SK-MEL-5 (cell line): ENCODE data around the gene USH2A. TPM values are rescaled to one million over a fixed set of nuclear protein-coding genes. Genes with fewer than 3 reads are reported as not detected.
A peak's percentile ranks its signal among the peaks of the same experiment; 100 is the strongest.

Experiments
- DNase-seq: peaks from one replicate; pipeline ENCODE4 v3.0.0-alpha.2; 2016; ENCODE audit warnings: low read depth, low spot score
- in situ Hi-C: cut with HindIII; loops from 2 replicates; pipeline ENCODE4 v1.10.0; 2016; ENCODE audit warnings: low sequenced_read_pairs, high pct_unique_total_duplicates, low pct_unique_long_range_greater_than_20kb
- total RNA-seq: library from RNA; depleted of rRNA; stranded (reverse); fragments of >200 nt; shearing (Covaris generic); gene quantifications from 2 replicates; pipeline ENCODE4 v1.2.3, GENCODE V29; 2014

The USH2A gene
- total RNA-seq, 1 experiment from 2014 or later, result 0.79 TPM

DNA sequence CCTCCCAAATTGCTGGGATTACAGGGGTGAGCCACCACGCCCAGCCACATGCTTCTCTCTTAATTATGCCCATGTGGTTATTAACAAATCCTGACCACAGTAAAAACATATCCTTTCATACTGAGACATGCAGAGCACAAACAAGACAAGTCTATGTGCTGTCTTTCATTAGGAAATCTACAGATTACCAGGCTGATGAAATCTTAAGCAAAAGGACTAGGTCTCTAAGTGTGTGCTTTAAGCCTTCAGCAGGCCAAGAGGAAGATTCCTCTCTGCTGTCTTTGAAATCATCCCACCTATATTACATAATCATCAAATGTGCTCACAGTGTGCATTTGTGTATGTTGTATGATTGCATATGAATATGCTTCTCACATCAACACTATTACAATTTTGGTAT, 436.8 kb downstream of the USH2A start:
- in situ Hi-C loops, result no loop called here
- DNase-seq, result no peak

- DNase-seq, result no peak
- in situ Hi-C loops, result no loop called here
Measured at GRCh38 chr1:215983680-215984079, 439.6 kb downstream of the USH2A start.

DNA sequence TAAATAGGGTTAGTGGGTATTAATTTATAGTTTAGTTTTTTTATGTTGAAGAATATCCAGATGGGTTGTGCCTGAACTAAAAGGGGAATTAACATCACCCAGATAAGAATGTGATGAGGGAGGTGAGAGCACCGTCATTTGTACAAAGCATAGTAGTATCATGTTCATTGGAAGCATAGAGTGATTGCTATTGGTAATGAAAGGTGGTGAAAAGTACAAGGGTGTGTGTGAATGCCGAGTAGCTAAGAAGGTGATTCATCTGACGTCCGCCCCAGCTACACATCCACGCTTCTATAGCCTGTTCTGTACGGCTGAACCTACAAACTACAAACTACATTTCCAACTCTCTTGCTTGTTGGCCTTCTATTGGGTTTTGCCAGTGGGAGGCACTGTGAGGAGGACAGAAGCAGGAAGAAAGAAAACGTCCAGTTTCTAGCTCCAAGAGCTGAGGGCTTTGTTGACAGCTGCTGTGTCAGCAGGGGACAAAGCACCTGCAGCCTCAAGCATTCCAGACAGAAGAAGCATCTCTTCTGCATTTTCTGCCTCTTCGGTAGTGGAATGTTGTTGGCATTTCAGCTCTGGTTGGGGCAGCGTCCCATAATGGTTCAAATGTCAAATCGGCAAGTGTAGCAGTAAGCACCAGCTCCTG, 451.3 kb downstream of the USH2A start:
- in situ Hi-C loops, result no loop called here
- peak; percentile 29 for DNase-seq

DNA sequence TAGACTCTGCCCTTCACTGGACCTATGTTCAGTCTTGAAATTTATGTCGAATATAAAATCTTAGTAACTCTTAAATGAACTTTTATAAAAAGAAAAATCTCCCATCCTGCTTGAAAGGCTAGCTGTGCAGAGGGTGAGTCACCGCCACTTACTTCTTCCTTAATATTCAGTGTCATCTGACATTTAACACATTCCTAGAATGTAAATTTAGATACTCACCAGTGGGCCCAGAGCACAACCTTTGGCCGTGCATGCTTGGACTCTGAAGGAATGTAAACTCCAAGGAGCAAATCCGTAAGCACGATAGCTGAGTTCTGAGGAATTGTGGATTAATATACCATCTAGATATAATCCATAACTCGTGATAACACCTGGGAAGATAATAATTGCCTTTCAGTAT, 452.8 kb downstream of the USH2A start:
- no peak for DNase-seq
- in situ Hi-C loops, result no loop called here

- in situ Hi-C loops, result no loop called here
- DNase-seq, result no peak
Measured at GRCh38 chr1:215963621-215964020, 459.6 kb downstream of the USH2A start.

GRCh38 chr1:215963040-215963439, 460.2 kb downstream of the USH2A start:
- in situ Hi-C loops, result no loop called here
- no peak for DNase-seq

DNA sequence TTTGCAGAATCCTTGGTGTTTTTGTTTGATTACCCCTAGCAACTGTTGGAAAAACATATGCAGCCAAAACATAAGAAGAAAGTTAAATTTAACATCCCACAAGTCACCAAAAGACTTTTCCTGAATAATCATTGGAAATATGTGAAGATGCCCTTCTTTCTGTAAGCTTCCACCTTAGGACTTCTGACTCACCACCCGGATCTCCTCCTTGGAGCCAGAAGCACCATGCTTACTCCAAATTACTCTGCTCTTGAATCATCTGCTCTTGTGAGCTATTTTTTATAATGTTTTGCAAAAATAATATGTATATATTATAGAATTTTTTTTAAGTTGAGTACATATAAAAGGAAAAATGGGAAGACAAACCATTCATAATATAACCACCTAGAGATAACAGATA, 464.4 kb downstream of the USH2A start:
- in situ Hi-C loops, result no loop called here
- DNase-seq, result no peak

- DNase-seq, result peak; percentile 32
Measured at GRCh38 chr1:215957663-215958062, 465.6 kb downstream of the USH2A start.

DNA sequence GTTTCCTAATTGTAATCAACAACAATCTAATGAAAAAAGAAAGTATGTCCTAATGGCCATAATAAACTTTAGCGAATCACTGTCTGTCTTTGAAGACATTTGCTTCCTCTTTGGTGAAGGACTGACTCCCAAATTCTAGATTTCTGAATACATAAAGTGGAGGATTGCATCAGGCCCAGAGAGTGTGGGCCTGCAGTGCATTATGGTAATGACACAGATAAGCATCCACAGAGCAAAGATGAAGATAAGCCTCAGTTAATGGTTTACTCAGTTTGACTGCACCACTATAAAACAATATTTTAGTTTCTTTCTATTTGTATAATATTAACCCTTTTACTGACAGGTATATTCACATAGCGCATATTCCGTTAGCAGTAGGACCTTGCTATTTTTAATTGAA, 490.7 kb downstream of the USH2A start:
- in situ Hi-C loops, result no loop called here
- DNase-seq, result no peak

More at GRCh38 chr1:215957663-215958062, 465.6 kb downstream of the USH2A start:
- in situ Hi-C loops, result no loop called here

DNA sequence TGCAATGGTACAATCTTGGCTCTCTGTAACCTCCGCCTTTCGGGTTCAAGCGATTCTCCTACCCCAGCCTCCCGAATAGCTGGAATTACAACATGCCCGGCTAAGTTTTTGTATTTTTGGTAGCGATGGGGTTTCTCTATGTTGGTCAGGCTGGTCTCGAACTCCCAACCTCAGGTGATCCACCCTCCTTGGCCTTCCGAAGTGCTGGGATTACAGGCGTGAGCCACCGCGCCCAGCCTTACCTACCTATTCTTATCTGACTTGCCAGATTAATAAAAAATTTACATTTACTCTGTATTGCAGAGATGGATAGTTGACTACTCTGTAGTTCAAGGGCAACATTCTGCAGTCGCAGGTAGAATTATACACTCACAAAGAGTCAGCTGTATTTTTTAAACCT, 496.6 kb downstream of the USH2A start:
- DNase-seq, result no peak
- in situ Hi-C loops, result no loop called here

- no peak for DNase-seq
Measured at GRCh38 chr1:215923129-215923824, 500.0 kb downstream of the USH2A start.

DNA sequence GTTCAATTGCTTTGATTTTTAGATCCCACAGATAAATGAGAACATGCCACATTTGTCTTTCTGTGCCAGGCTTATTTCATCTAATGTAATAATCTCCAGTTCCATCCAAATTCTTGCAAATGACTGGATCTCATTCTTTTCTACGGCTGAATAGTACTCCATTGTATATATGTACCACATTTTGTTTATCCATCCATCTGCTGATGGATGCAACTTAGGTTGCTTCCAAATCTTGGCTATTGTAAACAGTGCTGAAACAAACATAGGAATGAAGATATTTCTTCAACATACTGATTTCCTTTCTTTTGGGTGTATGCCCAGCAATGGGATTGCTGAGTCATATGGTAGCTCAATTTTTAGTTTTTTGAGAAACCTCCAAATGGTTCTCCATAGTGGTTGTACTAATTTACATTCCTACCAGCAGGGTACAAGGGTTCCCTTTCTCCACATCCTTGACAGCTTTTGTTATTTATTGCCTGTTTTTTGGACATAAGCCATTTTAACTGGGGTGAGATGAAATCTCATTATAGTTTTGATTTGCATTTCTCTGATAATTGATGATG, 511.8 kb downstream of the USH2A start:
- DNase-seq, result peak; percentile 9
- in situ Hi-C loops, result no loop called here

More at GRCh38 chr1:215923129-215923824, 500.0 kb downstream of the USH2A start:
- in situ Hi-C loops, result no loop called here

DNA sequence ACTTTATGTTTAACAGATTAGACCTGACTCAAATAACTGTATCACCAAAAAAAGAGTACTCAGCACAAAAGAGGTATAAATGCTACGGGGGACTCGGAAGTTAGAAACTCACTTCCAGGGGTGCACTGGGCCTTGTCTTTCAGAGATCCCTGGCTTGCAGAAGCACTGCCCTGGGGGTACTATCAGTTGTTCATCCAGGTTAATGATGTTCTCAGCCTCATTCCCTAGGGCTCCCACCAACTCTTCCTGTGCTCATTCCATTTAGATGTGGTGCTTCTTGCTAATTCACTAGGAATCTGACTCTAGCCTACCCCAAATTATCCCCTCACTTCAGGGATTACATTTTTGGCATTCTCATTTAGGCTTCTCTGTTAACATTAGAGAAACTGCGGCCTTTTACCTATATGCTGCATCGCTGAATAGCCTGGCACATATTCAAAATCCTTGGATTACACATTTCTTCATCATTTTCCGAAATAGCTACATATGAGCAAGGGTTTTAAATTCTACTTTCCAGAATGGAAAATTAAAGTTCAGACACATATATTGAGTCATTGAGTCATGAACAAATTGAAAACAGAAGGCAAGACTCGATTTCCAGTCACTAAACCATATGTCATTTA, 517.6 kb downstream of the USH2A start:
- DNase-seq, result no peak
- in situ Hi-C loops, result no loop called here

- in situ Hi-C loops, result no loop called here
- no peak for DNase-seq
Measured at GRCh38 chr1:215900684-215901083, 522.6 kb downstream of the USH2A start.

- DNase-seq, result no peak
Measured at GRCh38 chr1:215899901-215900300, 523.3 kb downstream of the USH2A start.

DNA sequence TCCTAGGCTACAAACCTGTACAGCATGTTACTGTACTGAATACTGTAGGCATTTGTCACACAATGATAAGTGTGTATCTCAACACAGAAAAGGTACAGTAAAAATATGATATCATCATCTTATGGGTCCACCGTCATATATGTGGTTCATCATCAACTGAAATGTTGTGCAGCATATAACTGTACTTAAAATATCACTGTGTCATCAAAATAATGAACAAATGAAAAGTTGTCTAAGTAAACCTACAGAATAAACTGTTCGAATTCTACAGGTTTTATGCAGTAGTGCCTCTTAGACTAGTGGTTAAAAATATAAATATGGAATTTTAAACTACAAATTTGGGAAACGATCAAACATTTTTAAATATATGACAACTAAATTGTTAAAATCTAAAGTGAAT, 527.4 kb downstream of the USH2A start:
- DNase-seq, result no peak
- in situ Hi-C loops, result no loop called here

More at GRCh38 chr1:215899901-215900300, 523.3 kb downstream of the USH2A start:
- in situ Hi-C loops, result no loop called here

DNA sequence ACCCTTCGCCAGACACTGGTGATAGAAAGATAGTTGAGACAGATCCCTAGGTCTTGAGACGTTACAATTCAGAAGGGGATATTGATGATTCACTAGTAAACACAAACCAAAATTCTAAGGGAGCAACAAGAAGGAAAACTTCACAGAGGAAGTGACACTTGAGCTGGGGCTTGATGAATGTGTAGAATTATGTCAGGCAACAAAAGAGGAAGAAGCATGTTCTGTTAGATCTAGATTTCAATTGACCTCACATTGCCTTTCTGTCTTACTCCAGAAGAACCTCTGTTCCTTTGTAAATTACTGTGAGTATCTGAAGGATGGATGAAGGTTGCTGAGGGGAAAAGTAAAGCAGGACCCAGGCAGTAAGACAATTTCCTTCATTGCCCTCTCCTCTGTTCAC, 528.0 kb downstream of the USH2A start:
- DNase-seq, result no peak
- in situ Hi-C loops, result no loop called here

GRCh38 chr1:215894617-215895016, 528.6 kb downstream of the USH2A start:
- no peak for DNase-seq
- in situ Hi-C loops, result no loop called here
